Measurements from ENCODE around the gene CDC42. TPM values are rescaled to one million over a fixed set of nuclear protein-coding genes. Genes with fewer than 3 reads are reported as not detected.

CDC42 gene
- total and polyA plus RNA-seq, 9 of the 15 experiments (the other 6 are each of a cell fraction or from before 2014, with no cell fraction given): 186 to 398 (median 325) TPM

DNA sequence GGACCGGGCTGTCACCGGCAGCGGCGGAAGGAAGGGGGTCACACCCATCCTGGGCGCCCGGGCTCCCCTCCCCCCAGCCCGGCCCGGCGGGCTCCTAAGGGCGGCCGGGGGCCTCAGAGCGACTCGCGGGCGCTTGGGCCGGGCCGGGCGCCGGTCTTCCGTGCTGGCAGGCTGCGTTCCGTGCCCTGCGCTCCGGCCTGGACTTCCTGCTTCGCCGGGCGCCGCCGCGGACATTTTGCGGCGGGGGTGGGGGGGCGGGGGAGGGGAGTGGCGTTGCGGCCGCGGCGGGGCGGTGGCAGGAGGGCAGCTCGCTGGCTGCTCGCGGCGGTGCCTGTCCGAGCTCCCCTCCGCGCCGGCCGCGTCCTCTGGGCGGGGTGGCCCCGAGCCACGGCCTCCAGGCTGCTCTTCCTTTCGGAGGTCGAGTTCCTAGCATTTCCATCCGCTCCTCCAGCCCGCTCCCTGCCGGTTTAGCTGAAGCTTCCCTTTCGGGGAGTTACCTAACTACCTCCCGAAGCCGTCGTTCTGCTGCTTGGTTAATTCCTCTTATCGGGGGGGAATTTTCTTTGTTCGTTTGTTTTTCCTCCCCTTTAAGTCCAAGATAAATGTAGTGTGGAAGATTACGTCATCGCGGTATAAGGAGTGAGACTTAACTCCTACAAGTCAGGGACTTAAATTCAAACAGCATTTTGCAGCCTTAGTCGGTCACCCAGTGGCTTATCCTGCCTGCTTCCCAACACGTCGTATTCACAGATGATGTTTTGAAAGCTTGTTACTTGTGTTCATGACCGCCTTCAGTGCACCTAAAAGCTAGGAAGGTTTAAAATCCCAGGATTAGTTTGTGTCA is 730 bp downstream of the CDC42 start (continued):
- TF ChIP-seq ZBTB40 (IDR thresholded peaks at IDR 0.05) (peak; percentile 49; the same call in 1 of the 2 replicates), ZBTB40 (CRISPR knock-in tag; IDR thresholded peaks at IDR 0.05) (no peak), TCF7 (IDR thresholded peaks at IDR 0.05; ENCODE audit: borderline replicate concordance) (no peak), ZNF668 (CRISPR knock-in tag; IDR thresholded peaks at IDR 0.05) (no peak), YY1 (IDR thresholded peaks at IDR 0.05; ENCODE audit: borderline replicate concordance in 1 of 3, control insufficient read depth in 1 of 3, extremely low read depth in 1 of 3, insufficient read depth in 3 of 3, insufficient read length in 1 of 3, insufficient replicate concordance in 2 of 3, low read depth in 1 of 3, low read length in 2 of 3) (peak in 2 of 3 experiments; percentile 79 to 90), TGIF2 (CRISPR knock-in tag; IDR thresholded peaks at IDR 0.05) (no peak), NFATC3 (IDR thresholded peaks at IDR 0.05) (peak; percentile 61; the same call in 1 of the 2 replicates), ZFP1 (CRISPR knock-in tag; IDR thresholded peaks at IDR 0.05) (no peak), ZBTB34 (CRISPR knock-in tag; IDR thresholded peaks at IDR 0.05) (no peak), CREBBP (IDR thresholded peaks at IDR 0.05; ENCODE audit: low read depth, low read length) (no peak), TEAD2 (tag; IDR thresholded peaks at IDR 0.05) (no peak), ZNF431 (CRISPR knock-in tag; IDR thresholded peaks at IDR 0.05) (0 out of 2 replicates have a peak, but pooled peaks have one; percentile 37), TAF1 (IDR thresholded peaks at IDR 0.05; ENCODE audit: control insufficient read depth, extremely low read depth, insufficient read depth, low read length, severe bottlenecking) (peak; percentile 59)
- TF ChIP-seq, protein P1, sequence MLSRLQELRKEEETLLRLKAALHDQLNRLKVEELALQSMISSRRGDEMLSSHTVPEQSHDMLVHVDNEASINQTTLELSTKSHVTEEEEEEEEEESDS (CRISPR knock-in tag; IDR thresholded peaks at IDR 0.05): no peak
- TF ChIP-seq, protein P2, sequence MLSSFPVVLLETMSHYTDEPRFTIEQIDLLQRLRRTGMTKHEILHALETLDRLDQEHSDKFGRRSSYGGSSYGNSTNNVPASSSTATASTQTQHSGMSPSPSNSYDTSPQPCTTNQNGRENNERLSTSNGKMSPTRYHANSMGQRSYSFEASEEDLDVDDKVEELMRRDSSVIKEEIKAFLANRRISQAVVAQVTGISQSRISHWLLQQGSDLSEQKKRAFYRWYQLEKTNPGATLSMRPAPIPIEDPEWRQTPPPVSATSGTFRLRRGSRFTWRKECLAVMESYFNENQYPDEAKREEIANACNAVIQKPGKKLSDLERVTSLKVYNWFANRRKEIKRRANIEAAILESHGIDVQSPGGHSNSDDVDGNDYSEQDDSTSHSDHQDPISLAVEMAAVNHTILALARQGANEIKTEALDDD (IDR thresholded peaks at IDR 0.05): peak; percentile 76; the same call in 1 of the 2 replicates
